ENCODE data around the gene INTS2.

DNA sequence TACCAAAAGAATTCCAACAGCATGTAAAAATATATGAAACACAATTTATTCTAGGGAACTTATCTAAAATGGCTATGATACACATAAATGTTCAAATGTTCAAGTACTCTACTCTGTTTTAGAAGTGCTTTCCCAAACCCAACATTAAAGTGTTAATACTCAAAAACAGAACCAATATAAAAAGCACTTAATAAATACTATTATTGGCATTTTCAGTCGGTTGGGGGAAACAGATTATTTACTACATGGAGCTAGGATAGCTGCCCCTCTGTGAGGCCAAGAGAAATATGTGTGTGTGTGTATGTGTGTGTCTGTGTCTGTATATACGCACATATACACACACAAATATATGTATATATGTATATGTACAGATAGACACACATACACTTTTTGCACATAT lies 32.4 kb downstream of the INTS2 start:
- TF ChIP-seq GATA3 (IDR thresholded peaks at IDR 0.05; ENCODE audit: low read depth, low read length) (no peak), GATA2 (IDR thresholded peaks at IDR 0.05; ENCODE audit: low read depth, low read length) (no peak)

All from SH-SY5Y (cell line).